C4-2B (cell line): Measurements from ENCODE around the gene HEATR3.
A peak's percentile ranks its signal among the peaks of the same experiment; 100 is the strongest.

Source experiments
- H3K27ac ChIP-seq: fragments of 450-650 bp; 2 replicates; pipeline ENCODE4 v1.5.1; 2017
- ZFX ChIP-seq: fragments of 450-650 bp; IDR thresholded peaks from 2 replicates; pipeline ENCODE4 v1.6.1; 2017
- TF ChIP-seq, protein P1 (sequence below): fragments of 450-650 bp; conservative IDR thresholded peaks from 2 replicates; pipeline ENCODE4 v1.5.1; 2017; ENCODE audit warnings: mild to moderate bottlenecking

HEATR3 gene

DNA sequence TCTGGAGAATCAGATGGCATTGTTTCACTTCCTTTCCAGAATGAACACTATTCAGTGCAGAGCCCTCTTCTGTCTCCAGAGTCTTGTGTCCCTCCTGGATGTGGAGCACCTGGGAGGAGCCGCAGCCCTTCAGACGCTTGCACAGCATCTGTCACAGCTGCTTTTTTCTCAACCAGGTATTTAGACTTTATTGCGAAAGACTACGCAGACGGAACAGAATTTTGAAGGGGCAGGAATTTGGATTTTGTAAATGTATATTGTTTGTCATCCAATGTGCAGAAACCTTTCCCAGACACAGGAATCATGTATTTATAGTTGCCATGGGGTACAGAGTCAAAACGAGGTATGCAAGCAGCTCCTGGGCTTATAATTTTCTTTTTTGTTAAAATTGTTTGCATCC is 20.4 kb downstream of the HEATR3 start:
- TF ChIP-seq ZFX = no peak
- TF ChIP-seq, protein P1, sequence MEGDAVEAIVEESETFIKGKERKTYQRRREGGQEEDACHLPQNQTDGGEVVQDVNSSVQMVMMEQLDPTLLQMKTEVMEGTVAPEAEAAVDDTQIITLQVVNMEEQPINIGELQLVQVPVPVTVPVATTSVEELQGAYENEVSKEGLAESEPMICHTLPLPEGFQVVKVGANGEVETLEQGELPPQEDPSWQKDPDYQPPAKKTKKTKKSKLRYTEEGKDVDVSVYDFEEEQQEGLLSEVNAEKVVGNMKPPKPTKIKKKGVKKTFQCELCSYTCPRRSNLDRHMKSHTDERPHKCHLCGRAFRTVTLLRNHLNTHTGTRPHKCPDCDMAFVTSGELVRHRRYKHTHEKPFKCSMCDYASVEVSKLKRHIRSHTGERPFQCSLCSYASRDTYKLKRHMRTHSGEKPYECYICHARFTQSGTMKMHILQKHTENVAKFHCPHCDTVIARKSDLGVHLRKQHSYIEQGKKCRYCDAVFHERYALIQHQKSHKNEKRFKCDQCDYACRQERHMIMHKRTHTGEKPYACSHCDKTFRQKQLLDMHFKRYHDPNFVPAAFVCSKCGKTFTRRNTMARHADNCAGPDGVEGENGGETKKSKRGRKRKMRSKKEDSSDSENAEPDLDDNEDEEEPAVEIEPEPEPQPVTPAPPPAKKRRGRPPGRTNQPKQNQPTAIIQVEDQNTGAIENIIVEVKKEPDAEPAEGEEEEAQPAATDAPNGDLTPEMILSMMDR = no peak

DNA sequence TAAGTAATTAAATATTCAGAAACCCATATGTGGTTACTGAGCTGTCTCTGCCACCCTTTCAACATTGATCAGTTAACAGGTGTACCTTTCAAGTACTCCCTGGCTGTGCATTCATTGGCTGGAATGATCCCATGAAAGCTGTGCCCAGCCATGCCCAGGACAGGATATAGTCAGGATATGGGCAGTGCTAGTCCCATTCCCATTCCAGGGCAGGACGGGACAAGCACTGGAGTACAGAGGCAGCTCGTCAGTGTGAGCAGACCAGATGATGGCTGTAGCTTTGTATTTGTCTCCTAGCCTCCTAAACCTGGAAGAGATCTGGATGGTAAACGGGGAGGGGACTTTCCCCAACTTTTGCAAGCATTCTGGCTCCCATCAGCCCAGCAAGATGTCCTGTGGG is 22.5 kb downstream of the HEATR3 start:
- TF ChIP-seq, protein P1 = no peak
- TF ChIP-seq ZFX = no peak
- H3K27ac ChIP-seq = no peak overlapping the region

More for the DNA sequence above, 20.4 kb downstream of the HEATR3 start:
- no peak overlapping the region for H3K27ac ChIP-seq

DNA sequence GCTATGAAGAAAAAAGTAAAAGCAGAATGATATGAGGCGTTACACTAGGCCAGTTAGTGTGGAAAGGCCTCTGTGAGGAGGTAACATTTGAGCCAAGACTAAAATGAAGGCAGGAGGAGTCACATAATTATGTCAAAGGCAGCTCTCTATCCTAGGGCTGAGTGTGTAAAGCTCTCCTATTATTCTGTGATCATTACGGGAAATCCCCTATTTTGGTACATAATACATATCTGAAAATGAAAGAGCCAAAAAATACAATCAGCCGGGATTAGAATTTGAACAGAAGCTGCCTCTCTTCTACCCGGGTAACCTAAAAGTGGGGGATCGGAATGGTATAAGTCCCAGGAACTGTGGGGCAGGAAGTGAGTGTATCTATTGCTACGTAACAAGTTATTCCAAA is 27.1 kb downstream of the HEATR3 start:
- H3K27ac ChIP-seq = no peak overlapping the region
- TF ChIP-seq ZFX = no peak

DNA sequence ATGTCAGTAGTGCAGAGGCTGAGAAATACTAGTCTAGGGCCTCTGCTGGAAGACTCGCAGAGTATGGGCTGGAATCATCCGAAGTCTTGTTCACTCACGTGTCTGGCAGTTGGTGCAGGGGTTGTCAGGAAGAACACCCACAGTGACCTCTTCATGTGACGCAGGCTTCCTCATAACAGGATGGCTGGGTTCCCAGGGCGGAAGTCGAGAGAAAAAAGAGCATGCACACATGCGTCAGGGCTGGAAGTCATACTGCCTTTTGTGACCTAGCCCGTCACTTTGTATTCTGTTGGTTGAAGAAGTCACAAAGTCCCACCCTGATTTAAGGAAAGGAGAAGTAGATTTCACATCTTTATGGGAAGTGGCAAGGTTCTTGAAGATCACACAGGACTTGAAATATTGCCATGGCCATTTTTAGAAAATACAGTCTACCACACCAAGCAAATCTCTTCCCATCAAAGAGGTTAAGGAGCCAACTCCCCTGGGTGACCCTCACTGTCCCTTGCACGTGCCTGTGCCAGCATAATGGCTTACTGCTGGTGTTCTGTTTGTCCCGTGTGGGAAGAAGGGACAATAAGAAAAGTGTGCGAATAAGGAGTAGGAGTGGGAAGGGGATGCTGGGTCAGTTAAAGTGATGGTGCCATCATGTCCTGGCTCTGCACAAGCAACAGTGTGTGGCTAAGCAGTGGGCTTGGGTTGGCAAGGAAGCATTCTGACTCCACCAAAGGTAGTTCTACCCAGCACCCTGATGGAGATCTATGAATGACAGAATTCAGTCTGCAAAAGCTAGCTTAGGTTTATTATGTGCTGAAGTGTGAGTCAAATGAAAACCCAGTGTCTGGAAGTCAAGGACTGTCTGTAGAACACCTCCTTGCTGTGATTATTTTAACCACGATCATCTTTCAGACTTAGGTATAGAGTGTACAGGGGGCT is 28.1 kb downstream of the HEATR3 start:
- no peak for TF ChIP-seq ZFX
- TF ChIP-seq, protein P1 = no peak
- no peak overlapping the region for H3K27ac ChIP-seq

DNA sequence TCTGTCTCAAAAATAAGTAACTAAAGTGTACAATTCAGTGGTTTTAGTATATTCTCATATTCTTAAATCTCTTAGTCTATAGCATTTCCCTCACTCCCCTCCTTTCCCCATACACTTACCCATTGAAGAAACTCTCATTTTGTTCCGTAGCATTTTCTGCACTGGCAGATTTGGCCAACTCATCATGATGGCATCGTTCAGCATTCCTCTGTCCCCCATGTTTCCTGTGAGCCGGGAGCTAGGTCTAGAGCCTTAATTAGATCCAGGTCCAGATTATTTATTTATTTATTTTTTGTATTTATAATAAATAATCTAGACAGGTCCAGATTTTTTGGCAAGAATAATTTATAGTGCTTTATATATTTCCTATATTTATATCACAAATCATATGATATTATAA is 31.0 kb downstream of the HEATR3 start:
- TF ChIP-seq, protein P1 = no peak
- TF ChIP-seq ZFX = no peak
- no peak overlapping the region for H3K27ac ChIP-seq

DNA sequence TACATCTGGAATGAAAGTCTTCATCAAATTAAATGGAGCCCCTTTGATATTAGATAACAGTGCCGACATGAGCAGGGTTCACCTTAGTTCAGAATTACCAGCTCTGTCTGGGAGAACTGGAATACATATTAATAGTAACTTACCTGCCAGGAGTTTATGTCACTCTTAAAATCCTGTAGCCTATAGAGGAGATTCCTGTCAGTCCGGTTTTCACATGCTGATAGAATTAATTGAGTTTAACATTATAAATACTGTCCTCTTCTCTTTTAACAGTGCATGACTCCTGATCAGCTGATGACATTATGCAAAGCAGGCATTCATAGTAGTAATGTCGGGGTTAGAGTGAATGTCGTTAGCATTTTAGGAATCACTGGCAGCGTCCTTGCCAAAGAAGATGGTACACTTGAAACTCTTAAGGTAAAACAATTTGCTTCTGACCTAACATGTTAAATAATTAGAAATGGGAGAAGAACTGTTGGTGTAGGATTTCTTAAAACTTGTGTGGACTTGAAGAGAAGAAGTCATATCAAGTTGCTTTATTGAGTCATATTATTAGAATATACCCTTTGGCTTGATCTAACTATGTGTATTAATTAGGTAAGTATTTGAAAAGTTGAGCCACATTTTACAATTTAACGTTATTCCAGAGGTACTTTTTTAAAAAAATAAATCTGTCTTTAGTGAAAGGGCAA is 34.3 kb downstream of the HEATR3 start:
- TF ChIP-seq, protein P1 = no peak
- no peak for TF ChIP-seq ZFX
- peak overlapping the region; percentile 60; the same call in 1 of the 2 replicates for H3K27ac ChIP-seq

DNA sequence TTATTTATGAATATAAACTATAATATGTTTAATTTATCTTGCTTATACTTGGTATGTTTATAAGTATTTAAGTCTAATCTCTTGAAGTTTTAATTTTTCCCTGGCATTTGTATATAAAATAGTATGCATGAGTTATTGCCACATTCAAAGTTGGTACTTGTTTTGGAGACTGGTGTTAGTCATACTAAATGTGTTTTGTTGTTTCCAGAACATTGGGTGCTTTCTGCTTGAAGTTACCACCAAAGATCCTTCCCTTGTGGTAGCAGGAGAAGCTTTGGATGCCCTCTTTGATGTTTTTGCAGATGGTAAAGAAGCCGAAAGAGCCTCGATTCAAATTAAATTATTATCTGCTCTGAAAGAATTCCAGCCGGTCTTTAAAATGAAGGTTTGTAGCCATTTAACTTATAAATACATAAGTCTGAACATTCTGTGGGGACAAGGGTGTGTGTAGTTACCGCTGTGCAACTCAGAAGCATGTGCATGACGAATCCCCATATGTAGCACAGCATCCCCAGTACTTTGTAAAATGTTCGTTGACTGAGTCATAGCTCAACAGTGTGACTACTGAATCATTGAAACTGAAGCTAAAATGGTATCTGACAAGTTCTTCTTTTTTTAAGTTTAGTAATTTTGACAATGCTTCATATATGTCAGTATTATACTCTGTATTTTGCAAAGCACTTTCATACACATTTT is 36.4 kb downstream of the HEATR3 start:
- H3K27ac ChIP-seq = no peak overlapping the region
- TF ChIP-seq, protein P1 = no peak
- TF ChIP-seq ZFX = no peak
